Measurements from ENCODE around the gene ANXA6. TPM values are rescaled to one million over a fixed set of nuclear protein-coding genes. Genes with fewer than 3 reads are reported as not detected.

ANXA6 gene
- polyA plus RNA-seq, 1 of the 3 experiments (the other 2 are of a cell fraction) = 87.5 TPM

GRCh38 chr5:151179489-151179840, 21.9 kb upstream of the ANXA6 start:
- Histone ChIP-seq H3K9me2 (no peaks in the 10 kb centered on the region), H3F3A (replicated peaks; ENCODE audit: insufficient read depth) (no peaks in the 10 kb centered on the region), H3K9ac (no peak overlapping the region), H3K79me2 (ENCODE audit: insufficient read depth) (no peaks in the 10 kb centered on the region), H3K27ac (ENCODE audit: low read depth in 2 of 2, low read length in 1 of 2) (no peak overlapping the region), H3K9me3 (no peaks in the 10 kb centered on the region), H2AFZ (ENCODE audit: low read depth) (no peak overlapping the region), H3K36me3 (replicated peaks in 1 of 2; ENCODE audit: control insufficient read depth in 1 of 2, insufficient read depth in 2 of 2, low read length in 1 of 2) (no peaks in the 10 kb centered on the region), H3K4me2 (no peak overlapping the region), H4K20me1 (ENCODE audit: insufficient read depth) (no peaks in the 10 kb centered on the region), H3K4me3 (ENCODE audit: low read depth in 2 of 2, low read length in 1 of 2) (no peak overlapping the region), H3K4me1 (ENCODE audit: control insufficient read depth in 1 of 2, insufficient read depth in 2 of 2, low read depth in 1 of 2, low read length in 1 of 2) (no peaks in the 10 kb centered on the region; a peak in 1 of 4 replicates), H3K27me3 (ENCODE audit: insufficient read depth) (no peaks in the 10 kb centered on the region; the same call in 1 of the 2 replicates)
- no peak for TF ChIP-seq FOXM1 (IDR thresholded peaks at IDR 0.05; ENCODE audit: low read depth)
- TF ChIP-seq MXI1 (IDR thresholded peaks at IDR 0.05; ENCODE audit: low read depth, low read length) = no peak
- no peak for TF ChIP-seq YY1 (IDR thresholded peaks at IDR 0.05; ENCODE audit: low read depth)
- TF ChIP-seq NRF1 (IDR thresholded peaks at IDR 0.05; ENCODE audit: low read depth, low read length) = no peak
- no peak for TF ChIP-seq SMC3 (IDR thresholded peaks at IDR 0.05; ENCODE audit: low read depth, low read length)
- no peak for TF ChIP-seq TEAD4 (IDR thresholded peaks at IDR 0.05; ENCODE audit: borderline replicate concordance, insufficient read depth)
- no peak for TF ChIP-seq RCOR1 (IDR thresholded peaks at IDR 0.05; ENCODE audit: low read length)
- no peak for TF ChIP-seq POLR2AphosphoS5 (IDR thresholded peaks at IDR 0.05; ENCODE audit: low read depth, low read length)
- TF ChIP-seq, protein P1, sequence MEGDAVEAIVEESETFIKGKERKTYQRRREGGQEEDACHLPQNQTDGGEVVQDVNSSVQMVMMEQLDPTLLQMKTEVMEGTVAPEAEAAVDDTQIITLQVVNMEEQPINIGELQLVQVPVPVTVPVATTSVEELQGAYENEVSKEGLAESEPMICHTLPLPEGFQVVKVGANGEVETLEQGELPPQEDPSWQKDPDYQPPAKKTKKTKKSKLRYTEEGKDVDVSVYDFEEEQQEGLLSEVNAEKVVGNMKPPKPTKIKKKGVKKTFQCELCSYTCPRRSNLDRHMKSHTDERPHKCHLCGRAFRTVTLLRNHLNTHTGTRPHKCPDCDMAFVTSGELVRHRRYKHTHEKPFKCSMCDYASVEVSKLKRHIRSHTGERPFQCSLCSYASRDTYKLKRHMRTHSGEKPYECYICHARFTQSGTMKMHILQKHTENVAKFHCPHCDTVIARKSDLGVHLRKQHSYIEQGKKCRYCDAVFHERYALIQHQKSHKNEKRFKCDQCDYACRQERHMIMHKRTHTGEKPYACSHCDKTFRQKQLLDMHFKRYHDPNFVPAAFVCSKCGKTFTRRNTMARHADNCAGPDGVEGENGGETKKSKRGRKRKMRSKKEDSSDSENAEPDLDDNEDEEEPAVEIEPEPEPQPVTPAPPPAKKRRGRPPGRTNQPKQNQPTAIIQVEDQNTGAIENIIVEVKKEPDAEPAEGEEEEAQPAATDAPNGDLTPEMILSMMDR (IDR thresholded peaks at IDR 0.05) = no peak
- no peak for TF ChIP-seq FOXJ3 (CRISPR knock-in tag; IDR thresholded peaks at IDR 0.05)
- TF ChIP-seq NFIC (IDR thresholded peaks at IDR 0.05; ENCODE audit: borderline replicate concordance) = no peak
- TF ChIP-seq ELF1 (IDR thresholded peaks at IDR 0.05) = no peak
- 74% methylated on average over 3 of the region's 4 CpGs for WGBS (ENCODE audit: low lambda C conversion rate)
- DNase-seq = no peak
- ChIA-PET POLR2A (no interaction called here), CTCF (interaction anchor here (1.9 kb wide), 1 partner anchor 14 kb away, joined by 5 read pairs; no protein-coding TSS in a partner anchor)

DNA sequence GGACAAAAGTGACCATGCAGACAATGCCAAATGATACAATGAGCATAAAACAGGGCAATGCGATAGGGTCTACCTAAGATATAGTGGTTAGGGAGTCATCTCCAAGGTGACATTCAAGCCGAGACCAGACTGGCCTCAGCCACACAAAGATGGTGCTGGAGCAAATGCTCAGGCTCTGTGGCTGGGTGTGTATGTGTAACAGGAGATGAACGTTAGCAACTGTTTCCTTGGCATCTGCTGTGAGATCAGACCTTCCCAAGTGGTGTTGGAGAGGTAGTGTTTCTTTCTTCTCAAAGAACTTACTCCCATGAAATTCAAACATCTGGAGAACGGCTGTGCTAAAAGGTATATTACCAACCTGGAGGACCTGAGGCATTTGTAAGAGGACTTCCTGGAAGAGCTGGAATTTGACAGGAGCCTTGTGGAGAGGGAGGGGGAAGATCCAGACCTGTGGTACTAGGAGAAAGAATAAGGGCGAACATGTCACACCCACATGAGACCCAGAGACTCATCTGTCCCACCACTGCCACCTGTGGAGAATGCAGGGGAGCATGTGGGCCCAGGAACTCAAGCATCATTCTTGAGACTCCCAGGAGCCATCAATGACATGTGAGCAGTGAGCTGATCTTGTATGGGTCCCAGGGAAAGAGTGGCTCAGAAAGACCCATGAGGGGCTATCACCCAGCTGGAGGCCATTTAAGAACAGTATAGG, 21.4 kb upstream of the ANXA6 start:
- CTCF ChIA-PET = interaction anchor here (1.9 kb wide), 1 partner anchor 14 kb away, joined by 5 read pairs; no protein-coding TSS in a partner anchor
- no peaks in the 10 kb centered on the region; the same call in 1 of the 2 replicates for H3K27me3 ChIP-seq (ENCODE audit: insufficient read depth)
- H3K4me1 ChIP-seq (ENCODE audit: control insufficient read depth in 1 of 2, insufficient read depth in 2 of 2, low read depth in 1 of 2, low read length in 1 of 2) = no peaks in the 10 kb centered on the region; a peak in 1 of 4 replicates
- H3K4me2 ChIP-seq = no peak overlapping the region
- no peak overlapping the region for H3K27ac ChIP-seq (ENCODE audit: low read depth in 2 of 2, low read length in 1 of 2)
- H2AFZ ChIP-seq (ENCODE audit: low read depth) = no peak overlapping the region
- H3F3A ChIP-seq (replicated peaks; ENCODE audit: insufficient read depth) = no peaks in the 10 kb centered on the region
- no peak overlapping the region for H3K4me3 ChIP-seq (ENCODE audit: low read depth in 2 of 2, low read length in 1 of 2)
- no peaks in the 10 kb centered on the region for H3K36me3 ChIP-seq (replicated peaks in 1 of 2; ENCODE audit: control insufficient read depth in 1 of 2, insufficient read depth in 2 of 2, low read length in 1 of 2)
- H4K20me1 ChIP-seq (ENCODE audit: insufficient read depth) = no peaks in the 10 kb centered on the region
- H3K79me2 ChIP-seq (ENCODE audit: insufficient read depth) = no peaks in the 10 kb centered on the region
- DNase-seq = no peak
- no peaks in the 10 kb centered on the region for H3K9me3 ChIP-seq
- WGBS (ENCODE audit: low lambda C conversion rate) = 53% methylated on average over 5 of the region's 5 CpGs
- TF ChIP-seq SMC3 (IDR thresholded peaks at IDR 0.05; ENCODE audit: low read depth, low read length) (no peak), FOXJ3 (CRISPR knock-in tag; IDR thresholded peaks at IDR 0.05) (no peak), RCOR1 (IDR thresholded peaks at IDR 0.05; ENCODE audit: low read length) (no peak), YY1 (IDR thresholded peaks at IDR 0.05; ENCODE audit: low read depth) (no peak), POLR2AphosphoS5 (IDR thresholded peaks at IDR 0.05; ENCODE audit: low read depth, low read length) (no peak), IRF3 (IDR thresholded peaks at IDR 0.05; ENCODE audit: low read depth, low read length) (no peak), GATA2 (CRISPR knock-in tag; IDR thresholded peaks at IDR 0.05) (no peak), EZH2phosphoT487 (IDR thresholded peaks at IDR 0.05; ENCODE audit: borderline replicate concordance, low read depth) (no peak), TEAD4 (IDR thresholded peaks at IDR 0.05; ENCODE audit: borderline replicate concordance, insufficient read depth) (no peak), NFIC (IDR thresholded peaks at IDR 0.05; ENCODE audit: borderline replicate concordance) (no peak), MXI1 (IDR thresholded peaks at IDR 0.05; ENCODE audit: low read depth, low read length) (no peak), JUND (IDR thresholded peaks at IDR 0.05) (no peak), RFX5 (IDR thresholded peaks at IDR 0.05; ENCODE audit: low read length) (no peak)
- TF ChIP-seq, protein P2, sequence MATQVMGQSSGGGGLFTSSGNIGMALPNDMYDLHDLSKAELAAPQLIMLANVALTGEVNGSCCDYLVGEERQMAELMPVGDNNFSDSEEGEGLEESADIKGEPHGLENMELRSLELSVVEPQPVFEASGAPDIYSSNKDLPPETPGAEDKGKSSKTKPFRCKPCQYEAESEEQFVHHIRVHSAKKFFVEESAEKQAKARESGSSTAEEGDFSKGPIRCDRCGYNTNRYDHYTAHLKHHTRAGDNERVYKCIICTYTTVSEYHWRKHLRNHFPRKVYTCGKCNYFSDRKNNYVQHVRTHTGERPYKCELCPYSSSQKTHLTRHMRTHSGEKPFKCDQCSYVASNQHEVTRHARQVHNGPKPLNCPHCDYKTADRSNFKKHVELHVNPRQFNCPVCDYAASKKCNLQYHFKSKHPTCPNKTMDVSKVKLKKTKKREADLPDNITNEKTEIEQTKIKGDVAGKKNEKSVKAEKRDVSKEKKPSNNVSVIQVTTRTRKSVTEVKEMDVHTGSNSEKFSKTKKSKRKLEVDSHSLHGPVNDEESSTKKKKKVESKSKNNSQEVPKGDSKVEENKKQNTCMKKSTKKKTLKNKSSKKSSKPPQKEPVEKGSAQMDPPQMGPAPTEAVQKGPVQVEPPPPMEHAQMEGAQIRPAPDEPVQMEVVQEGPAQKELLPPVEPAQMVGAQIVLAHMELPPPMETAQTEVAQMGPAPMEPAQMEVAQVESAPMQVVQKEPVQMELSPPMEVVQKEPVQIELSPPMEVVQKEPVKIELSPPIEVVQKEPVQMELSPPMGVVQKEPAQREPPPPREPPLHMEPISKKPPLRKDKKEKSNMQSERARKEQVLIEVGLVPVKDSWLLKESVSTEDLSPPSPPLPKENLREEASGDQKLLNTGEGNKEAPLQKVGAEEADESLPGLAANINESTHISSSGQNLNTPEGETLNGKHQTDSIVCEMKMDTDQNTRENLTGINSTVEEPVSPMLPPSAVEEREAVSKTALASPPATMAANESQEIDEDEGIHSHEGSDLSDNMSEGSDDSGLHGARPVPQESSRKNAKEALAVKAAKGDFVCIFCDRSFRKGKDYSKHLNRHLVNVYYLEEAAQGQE (IDR thresholded peaks at IDR 0.05; ENCODE audit: low read depth, low read length) = no peak
- H3K9me2 ChIP-seq = no peaks in the 10 kb centered on the region
- POLR2A ChIA-PET = no interaction called here
- no peak overlapping the region for H3K9ac ChIP-seq

Data from SK-N-SH (cell line).